Upper lobe of left lung (tissue), 6 donors: ENCODE data around the gene UBAP2. TPM values are rescaled to one million over a fixed set of nuclear protein-coding genes. Genes with fewer than 3 reads are reported as not detected.

Experiments
- ATAC-seq, 2 donors: fragments of 200-7000 bp; cut with Tn5 transposase; one replicate each; pipeline ENCODE4 v1.9.1; 2022; ENCODE audit warnings: mild to moderate bottlenecking in 2 of 2, moderate library complexity in 2 of 2; ENCODE audit not compliant: low FRiP score in 2 of 2
- DNase-seq, 2 donors: peaks; one replicate each; pipeline ENCODE4 v3.0.0-alpha.2; 2019 to 2020
- H3K27ac ChIP-seq, 4 donors: fragments of 200-600 bp; sonication (generic); one replicate each; pipeline ENCODE4 v1.5.1; 2016 to 2019
- H3K27me3 ChIP-seq, 4 donors: fragments of 200-600 bp; sonication (generic); one replicate each; pipeline ENCODE4 v1.5.1; 2017 to 2019
- H3K36me3 ChIP-seq, 4 donors: fragments of 200-600 bp; sonication (generic); one replicate each; pipeline ENCODE4 v1.5.1; 2016 to 2019
- H3K4me1 ChIP-seq, 4 donors: fragments of 200-600 bp; sonication (generic); one replicate each; pipeline ENCODE4 v1.5.1; 2018 to 2019
- H3K4me3 ChIP-seq, 4 donors: fragments of 200-600 bp; sonication (generic); one replicate each; pipeline ENCODE4 v1.5.1; 2017 to 2019; ENCODE audit warnings: mild to moderate bottlenecking in 2 of 4, moderate library complexity in 1 of 4
- H3K9me3 ChIP-seq, 4 donors: fragments of 200-600 bp; sonication (generic); one replicate each; pipeline ENCODE4 v1.5.1; 2018 to 2019
- CTCF ChIP-seq, 6 experiments: fragments of 450-650 bp in 4 of 6; fragments of 200-600 bp in 2 of 6; sonication (generic) in 2 of 6; IDR thresholded peaks; one replicate each; pipeline ENCODE4 v1.5.1; 2016 to 2019; ENCODE audit warnings: antibody characterized with exemption in 6 of 6
- EP300 ChIP-seq, 4 donors: sonication (generic); formaldehyde crosslinking; IDR thresholded peaks; one replicate each; pipeline ENCODE4 v1.5.1; 2017; ENCODE audit warnings: antibody characterized with exemption in 4 of 4, control low read depth in 2 of 4
- POLR2A ChIP-seq, 4 donors: fragments of 450-650 bp; IDR thresholded peaks; one replicate each; pipeline ENCODE4 v1.5.1; 2016 to 2017; ENCODE audit warnings: antibody characterized with exemption in 4 of 4, mild to moderate bottlenecking in 2 of 4
- POLR2AphosphoS5 ChIP-seq, 2 donors: sonication (generic); formaldehyde crosslinking; IDR thresholded peaks; one replicate each; pipeline ENCODE4 v1.5.1; 2017; ENCODE audit warnings: antibody characterized with exemption in 2 of 2
- WGBS, 2 donors: methylation state at CpG; one replicate each; pipeline ENCODE4 v1.1.5; 2017 to 2018; 5-methylcytosine and 5-hydroxymethylcytosine counted together
- total RNA-seq, 6 donors: library from RNA; depleted of rRNA in 4 of 6; stranded (reverse); fragments of >200 nt in 4 of 6; gene quantifications; one replicate each; pipeline versions ENCODE4 v1.1.0 to v1.2.1, GENCODE V29; 2016 to 2021
- donor health status: DM: no; HTN: no; CAD: no; lungs with moderate emphysema.
- donor health status: DM: no; HTN: yes; CAD: no; lungs with severe emphysema.

Gene UBAP2
- total RNA-seq, 6 donors from 2014 or later, result 22.3 to 48.2 (median 35.3) TPM

DNA sequence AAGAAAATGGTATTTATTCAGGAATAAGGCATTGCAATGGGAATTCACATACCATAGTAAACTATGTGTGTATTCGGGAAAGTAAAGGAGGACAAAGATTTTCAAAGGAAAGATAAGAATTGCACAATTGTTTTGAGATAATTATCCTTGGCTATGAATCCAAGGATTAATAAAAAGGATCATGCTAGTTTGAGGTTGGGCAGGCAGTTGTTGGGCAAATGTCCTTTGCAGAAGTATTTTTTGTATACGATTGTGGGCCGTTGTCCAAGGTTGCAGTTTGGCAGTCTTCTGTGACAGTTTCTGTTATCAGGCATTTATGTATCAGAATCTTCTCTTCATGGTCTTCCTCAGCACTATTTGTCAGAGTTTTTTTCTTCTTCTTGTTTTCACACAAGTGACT is 10.6 kb upstream of the UBAP2 start:
- TF ChIP-seq POLR2AphosphoS5 (IDR thresholded peaks at IDR 0.05) (no peak), EP300 (IDR thresholded peaks at IDR 0.05) (no peak), POLR2A (IDR thresholded peaks at IDR 0.05) (no peak), CTCF (IDR thresholded peaks at IDR 0.05) (no peak)
- no peak for DNase-seq

DNA sequence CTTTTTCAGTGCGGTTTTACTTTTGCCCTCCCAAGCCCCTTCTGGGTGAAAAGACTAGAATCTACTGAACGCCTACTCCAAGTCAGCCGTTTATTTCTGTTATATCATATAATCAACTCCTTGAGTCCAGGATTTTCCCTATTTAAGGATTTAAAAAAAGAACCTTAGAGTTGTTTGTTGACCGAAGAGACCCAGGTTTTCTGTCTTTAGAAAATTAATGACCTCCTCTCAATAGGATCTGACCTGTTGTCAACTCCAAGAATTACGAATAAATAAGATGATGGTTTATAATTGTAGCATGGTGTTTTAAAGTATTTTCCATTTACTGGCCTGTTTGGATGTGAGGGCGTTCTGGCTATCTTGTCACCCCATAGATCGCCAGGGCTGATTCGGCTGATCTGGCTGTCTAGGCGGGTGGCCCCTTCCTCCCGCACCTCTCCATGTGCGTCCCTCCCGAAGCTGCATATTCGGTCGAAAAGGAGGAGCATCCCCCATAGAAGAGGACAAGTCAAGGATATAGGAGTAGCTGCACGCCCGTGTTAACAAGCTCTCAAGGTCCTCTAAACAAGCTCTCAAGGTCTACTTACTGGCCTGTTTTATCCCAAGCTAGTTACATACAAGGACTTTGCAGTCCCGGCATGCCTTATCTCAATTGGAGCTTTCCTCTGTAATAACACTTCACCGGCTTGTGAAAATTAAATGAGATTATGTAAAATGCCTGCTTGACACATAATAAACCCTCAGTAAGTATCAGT is 1.1 kb upstream of the UBAP2 start:
- Histone ChIP-seq H3K9me3 (no peaks in the 10 kb centered on the region), H3K27me3 (no peaks in the 10 kb centered on the region), H3K4me1 (peaks cover 21 to 33% (median 23%) of the 10 kb centered on the region in 4 donors), H3K27ac (peak overlapping the region; percentile 92 to 98 (median 94)), H3K36me3 (no peaks in the 10 kb centered on the region), H3K4me3 (peak overlapping the region; percentile 78 to 96 (median 84))
- WGBS, 2 donors, result 40 to 47% methylated on average over 18 of the region's 18 CpGs
- no peak for TF ChIP-seq EP300 (IDR thresholded peaks at IDR 0.05)
- no peak for TF ChIP-seq CTCF (IDR thresholded peaks at IDR 0.05)
- no peak for TF ChIP-seq POLR2A (IDR thresholded peaks at IDR 0.05)
- no peak for TF ChIP-seq POLR2AphosphoS5 (IDR thresholded peaks at IDR 0.05)
- no peak for ATAC-seq
- no peak for DNase-seq

More for the DNA sequence above, 10.6 kb upstream of the UBAP2 start:
- whole genome bisulfite sequencing, 2 donors, result 45 to 61% methylated on average over 3 of the region's 3 CpGs
- H3K4me1 ChIP-seq, result no peaks in the 10 kb centered on the region
- H3K27ac ChIP-seq, result no peak overlapping the region
- H3K9me3 ChIP-seq, result no peaks in the 10 kb centered on the region
- ATAC-seq, result no peak
- H3K36me3 ChIP-seq, result no peaks in the 10 kb centered on the region
- H3K4me3 ChIP-seq, result no peak overlapping the region
- no peaks in the 10 kb centered on the region for H3K27me3 ChIP-seq

DNA sequence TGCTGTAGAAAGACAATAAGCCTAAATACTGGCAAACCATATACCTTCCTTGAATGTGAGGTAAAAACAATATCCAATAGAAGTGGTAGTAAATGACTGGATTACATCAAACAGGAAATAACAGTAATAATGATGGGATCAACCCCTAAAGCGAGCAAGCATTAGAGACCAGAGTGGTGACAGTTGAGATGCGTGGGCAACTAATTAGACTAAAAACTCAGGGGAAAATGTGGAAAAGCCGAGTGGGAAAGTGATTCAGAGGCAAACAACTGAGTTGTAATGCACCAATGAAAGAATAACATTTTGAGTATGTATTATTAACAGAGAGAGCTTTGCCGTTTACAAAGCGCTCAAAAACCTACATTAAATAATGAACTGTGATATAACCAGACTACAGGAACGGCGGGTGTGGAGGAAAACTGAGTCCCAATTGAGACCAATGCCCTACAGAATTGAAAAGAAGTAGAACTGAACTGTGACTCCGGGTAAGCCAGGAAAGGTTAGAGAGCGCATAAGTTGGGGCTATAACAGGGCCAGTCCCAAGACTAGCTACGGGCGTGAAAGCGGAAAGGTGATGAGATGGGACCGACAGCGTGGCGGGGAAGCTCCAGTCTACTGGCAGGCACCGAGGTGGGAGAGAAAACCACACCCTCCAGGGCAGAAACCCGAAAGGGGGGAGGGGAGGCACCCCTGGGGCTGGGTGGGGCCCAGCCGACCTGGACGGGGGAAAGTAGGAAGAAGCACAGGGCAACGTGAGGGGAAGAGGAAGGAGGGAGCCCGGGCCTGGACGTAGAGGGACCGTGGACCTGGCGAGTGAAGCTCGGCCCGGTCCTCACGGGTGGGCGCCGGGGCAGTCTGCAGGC is 592 bp downstream of the UBAP2 start:
- H3K4me1 ChIP-seq, result peaks cover 21 to 33% (median 23%) of the 10 kb centered on the region in 4 donors
- peaks cover 0 to 4% (median 0%) of the 10 kb centered on the region in 4 donors for H3K36me3 ChIP-seq
- peak overlapping the region; percentile 78 to 96 (median 84) for H3K4me3 ChIP-seq
- H3K27ac ChIP-seq, result peak overlapping the region; percentile 92 to 98 (median 94)
- no peaks in the 10 kb centered on the region for H3K27me3 ChIP-seq
- peak; percentile 35 to 56 for ATAC-seq
- 1 to 2% methylated on average over 25 to 29 of the region's 29 CpGs for WGBS, 2 donors
- TF ChIP-seq POLR2AphosphoS5 (IDR thresholded peaks at IDR 0.05), result no peak
- TF ChIP-seq EP300 (IDR thresholded peaks at IDR 0.05), result no peak
- TF ChIP-seq CTCF (IDR thresholded peaks at IDR 0.05), result no peak
- TF ChIP-seq POLR2A (IDR thresholded peaks at IDR 0.05), result no peak
- DNase-seq, result peak in 1 of 2 donors; percentile 55
- no peaks in the 10 kb centered on the region for H3K9me3 ChIP-seq

- Histone ChIP-seq H3K36me3 (peaks cover 0 to 4% (median 0%) of the 10 kb centered on the region in 4 donors), H3K4me1 (peaks cover 21 to 33% (median 23%) of the 10 kb centered on the region in 4 donors), H3K27ac (peak overlapping the region in 2 of 4 donors; percentile 34 to 63), H3K4me3 (peak overlapping the region in 3 of 4 donors; percentile 3 to 96 (median 81)), H3K27me3 (no peaks in the 10 kb centered on the region), H3K9me3 (no peaks in the 10 kb centered on the region)
- ATAC-seq, result no peak
- no peak for DNase-seq
- TF ChIP-seq POLR2A (IDR thresholded peaks at IDR 0.05) (no peak), EP300 (IDR thresholded peaks at IDR 0.05) (no peak), POLR2AphosphoS5 (IDR thresholded peaks at IDR 0.05) (no peak), CTCF (IDR thresholded peaks at IDR 0.05) (no peak)
- WGBS, 2 donors, result 34 to 66% methylated on average over 5 of the region's 5 CpGs
These were observed 1.8 kb downstream of the UBAP2 start for GRCh38 chr9:34046784-34047379.
